ENCODE measurements around the gene B3GALT5. TPM values are rescaled to one million over a fixed set of nuclear protein-coding genes. Genes with fewer than 3 reads are reported as not detected.

Gene B3GALT5
- total RNA-seq, 1 experiment from 2014 or later = not detected

DNA sequence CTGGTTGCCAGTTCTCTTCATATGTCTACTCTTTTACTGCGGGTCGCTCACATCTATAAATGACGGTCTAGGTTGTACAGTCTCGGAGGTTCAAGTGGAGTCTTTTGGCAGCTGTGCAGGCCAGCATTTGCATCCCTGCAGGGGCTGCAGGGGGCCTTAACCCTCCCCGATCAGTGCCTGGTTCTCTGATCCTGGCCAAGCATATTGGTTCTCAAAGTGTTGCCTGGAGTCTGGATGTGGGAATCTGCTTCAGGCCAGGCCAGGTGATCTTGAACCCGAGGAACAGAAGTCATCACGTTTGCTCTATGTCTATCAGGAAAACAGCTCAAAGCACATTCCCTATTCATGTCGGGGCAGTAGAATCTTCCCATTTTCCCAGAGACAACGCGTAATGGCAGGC is 21.8 kb downstream of the B3GALT5 start:
- CTCF ChIA-PET = no interaction called here
- POLR2A ChIA-PET = interaction anchor here (1.0 to 1.4 kb wide), 2 partner anchors 109 to 116 kb away, joined by 3 read pairs; no protein-coding TSS in a partner anchor
- Mint-ChIP-seq H3K9me3 (ENCODE audit: unreplicated experiment) (no peaks in the 10 kb centered on the region), H3K4me1 (ENCODE audit: insufficient read depth, unreplicated experiment) (peaks cover 43% of the 10 kb centered on the region), H3K27ac (ENCODE audit: low read depth, unreplicated experiment) (peak overlapping the region; percentile 80), H3K4me3 (ENCODE audit: unreplicated experiment) (peak overlapping the region; percentile 37), H3K36me3 (ENCODE audit: insufficient read depth, unreplicated experiment) (no peaks in the 10 kb centered on the region), H3K27me3 (ENCODE audit: insufficient read depth, unreplicated experiment) (no peaks in the 10 kb centered on the region)
- intact Hi-C loops (cut with micrococcal nuclease) = loop anchor here (5.0 kb wide), 1 partner anchor 83 kb away; no protein-coding TSS in a partner anchor
- no peak for TF ChIP-seq CTCF (IDR thresholded peaks at IDR 0.05; ENCODE audit: unreplicated experiment)
- BruUV-seq (replicated peaks) = no TSS peak
- no peak for DNase-seq (ENCODE audit: unreplicated experiment)

DNA sequence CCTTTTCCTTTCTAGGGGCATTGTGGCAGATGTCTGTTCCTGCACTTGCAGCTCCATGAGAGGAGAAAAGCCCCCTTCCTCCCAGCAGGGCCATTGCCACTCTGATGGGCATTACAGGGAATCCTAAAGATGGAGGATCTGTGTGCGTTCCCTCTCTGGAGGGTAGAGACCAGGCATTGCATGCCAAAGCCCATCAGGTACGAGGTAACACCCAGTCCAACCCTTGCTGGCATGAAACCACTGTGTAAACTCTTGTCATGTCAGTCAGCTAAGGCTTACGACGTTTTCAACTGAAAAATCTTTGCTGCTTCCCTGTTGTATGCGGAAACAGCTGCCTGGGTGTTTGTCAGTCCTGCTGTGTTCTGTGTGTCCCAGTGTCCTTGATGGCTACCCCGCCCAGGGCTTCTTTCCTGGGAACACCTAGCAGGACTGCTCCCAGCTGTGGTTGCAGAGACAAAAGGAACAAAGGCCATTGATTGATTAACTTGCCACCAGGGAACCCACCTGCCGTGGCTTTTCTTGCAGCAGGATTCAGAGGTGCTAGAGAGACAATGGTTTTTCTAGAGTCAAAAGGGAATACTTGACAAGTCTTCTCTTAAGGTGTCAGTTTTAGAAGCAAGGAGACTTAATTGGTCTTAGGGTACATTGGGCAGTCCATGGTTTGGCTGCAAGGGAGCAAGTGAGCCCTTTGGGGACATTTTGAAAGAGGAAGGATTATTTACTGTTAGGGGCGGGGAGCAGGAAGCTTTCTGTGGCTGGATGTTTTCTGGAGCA is 24.6 kb downstream of the B3GALT5 start:
- intact Hi-C loops (cut with micrococcal nuclease) = no loop called here
- Mint-ChIP-seq H3K36me3 (ENCODE audit: insufficient read depth, unreplicated experiment) (no peaks in the 10 kb centered on the region), H3K9me3 (ENCODE audit: unreplicated experiment) (no peaks in the 10 kb centered on the region), H3K4me1 (ENCODE audit: insufficient read depth, unreplicated experiment) (peaks cover 33% of the 10 kb centered on the region), H3K4me3 (ENCODE audit: unreplicated experiment) (no peak overlapping the region), H3K27ac (ENCODE audit: low read depth, unreplicated experiment) (no peak overlapping the region), H3K27me3 (ENCODE audit: insufficient read depth, unreplicated experiment) (no peaks in the 10 kb centered on the region)
- POLR2A ChIA-PET = interaction anchor here (0.7 kb wide), 1 partner anchor 20 kb away, joined by 3 read pairs; no protein-coding TSS in a partner anchor
- CTCF ChIA-PET = no interaction called here
- BruUV-seq (replicated peaks) = no TSS peak
- DNase-seq (ENCODE audit: unreplicated experiment) = no peak
- TF ChIP-seq CTCF (IDR thresholded peaks at IDR 0.05; ENCODE audit: unreplicated experiment) = no peak

DNA sequence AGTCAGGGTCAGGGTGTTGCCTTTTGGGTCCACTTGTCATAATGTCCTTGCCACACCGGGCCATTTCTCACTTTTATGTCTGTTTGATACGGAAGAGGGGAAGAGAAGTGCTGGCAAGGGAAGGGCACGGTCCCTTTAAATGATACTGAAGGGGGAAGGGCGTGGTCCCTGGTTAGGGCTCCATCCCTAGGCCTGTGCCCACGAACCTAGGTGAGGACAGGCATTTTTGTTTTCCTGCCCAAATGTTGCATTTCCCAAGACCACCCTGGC is 25.2 kb downstream of the B3GALT5 start:
- peaks cover 27% of the 10 kb centered on the region for H3K4me1 Mint-ChIP-seq (ENCODE audit: insufficient read depth, unreplicated experiment)
- CTCF ChIA-PET = no interaction called here
- no peak overlapping the region for H3K27ac Mint-ChIP-seq (ENCODE audit: low read depth, unreplicated experiment)
- no peak for DNase-seq (ENCODE audit: unreplicated experiment)
- H3K27me3 Mint-ChIP-seq (ENCODE audit: insufficient read depth, unreplicated experiment) = no peaks in the 10 kb centered on the region
- no peaks in the 10 kb centered on the region for H3K9me3 Mint-ChIP-seq (ENCODE audit: unreplicated experiment)
- no peak overlapping the region for H3K4me3 Mint-ChIP-seq (ENCODE audit: unreplicated experiment)
- intact Hi-C loops (cut with micrococcal nuclease) = no loop called here
- H3K36me3 Mint-ChIP-seq (ENCODE audit: insufficient read depth, unreplicated experiment) = no peaks in the 10 kb centered on the region
- TF ChIP-seq CTCF (IDR thresholded peaks at IDR 0.05; ENCODE audit: unreplicated experiment) = no peak
- POLR2A ChIA-PET = no interaction called here
- no TSS peak for BruUV-seq (replicated peaks)

DNA sequence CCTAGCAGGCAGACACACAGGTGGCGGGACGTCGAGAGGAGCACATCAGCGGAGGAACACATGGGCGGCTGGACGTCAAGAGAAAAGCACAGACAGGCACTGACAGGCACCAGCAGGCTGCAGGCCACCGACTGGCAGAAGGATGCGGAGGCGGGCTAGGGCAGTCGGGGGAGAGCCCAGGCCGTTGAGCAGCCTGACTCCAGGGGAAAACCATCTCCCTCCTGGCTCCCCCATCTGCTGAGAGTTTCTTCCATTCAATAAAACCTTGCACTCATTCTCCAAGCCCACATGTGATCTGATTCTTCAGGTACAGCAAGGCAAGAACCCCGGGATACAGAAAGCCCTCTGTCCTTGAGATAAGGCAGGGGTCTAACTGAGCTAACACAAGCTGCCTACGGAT is 25.5 kb downstream of the B3GALT5 start:
- H3K27me3 Mint-ChIP-seq (ENCODE audit: insufficient read depth, unreplicated experiment) = no peaks in the 10 kb centered on the region
- no peak overlapping the region for H3K27ac Mint-ChIP-seq (ENCODE audit: low read depth, unreplicated experiment)
- intact Hi-C loops (cut with micrococcal nuclease) = no loop called here
- no TSS peak for BruUV-seq (replicated peaks)
- ChIA-PET POLR2A (no interaction called here), CTCF (no interaction called here)
- TF ChIP-seq CTCF (IDR thresholded peaks at IDR 0.05; ENCODE audit: unreplicated experiment) = no peak
- no peak overlapping the region for H3K4me3 Mint-ChIP-seq (ENCODE audit: unreplicated experiment)
- no peaks in the 10 kb centered on the region for H3K36me3 Mint-ChIP-seq (ENCODE audit: insufficient read depth, unreplicated experiment)
- peaks cover 24% of the 10 kb centered on the region for H3K4me1 Mint-ChIP-seq (ENCODE audit: insufficient read depth, unreplicated experiment)
- no peaks in the 10 kb centered on the region for H3K9me3 Mint-ChIP-seq (ENCODE audit: unreplicated experiment)
- no peak for DNase-seq (ENCODE audit: unreplicated experiment)
